HG03108 (cell line): ENCODE results near the gene ADAMTS17.
A peak's percentile ranks its signal among the peaks of the same experiment; 100 is the strongest.

Source experiments
- ATAC-seq: cut with Tn5 transposase; IDR thresholded peaks from one replicate; pipeline ENCODE4 v1.9.1; 2021; ENCODE audit warnings: moderate library complexity; ENCODE audit not compliant: unreplicated experiment

Gene ADAMTS17

DNA sequence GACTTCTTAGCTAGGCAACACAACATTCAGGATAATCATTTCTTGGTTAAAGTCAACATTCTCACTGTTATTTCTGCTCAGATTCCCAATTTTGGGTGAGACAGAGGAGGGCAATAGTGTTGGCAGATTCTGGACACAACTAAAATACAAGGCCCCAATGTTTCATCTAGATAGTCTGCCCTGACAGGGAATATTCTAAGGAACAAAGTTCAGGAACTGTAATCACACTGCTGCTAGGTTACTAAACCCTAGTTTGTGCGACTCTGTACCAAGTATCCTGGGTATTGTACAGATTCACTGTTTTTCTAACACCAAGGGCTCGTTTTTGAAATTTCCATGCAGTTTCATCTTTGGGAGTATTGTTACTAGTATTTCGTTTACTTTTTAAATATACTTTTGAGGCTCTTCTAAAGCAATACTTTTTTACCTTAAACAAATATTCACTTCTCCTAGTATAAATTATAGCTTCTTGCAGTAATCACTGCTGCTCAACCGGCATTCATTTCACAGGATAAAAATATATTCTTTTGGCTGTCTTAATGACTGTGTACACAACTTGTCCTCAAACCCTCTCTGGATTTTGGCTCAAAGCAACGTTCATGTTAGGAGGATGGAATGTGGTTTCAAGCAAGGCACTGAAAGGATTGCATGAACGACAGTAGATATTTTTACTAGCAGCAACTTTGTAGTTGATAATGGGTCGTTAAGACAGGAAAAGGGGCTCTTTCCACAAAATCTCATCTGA is 167.4 kb downstream of the ADAMTS17 start:
- no peak for ATAC-seq

DNA sequence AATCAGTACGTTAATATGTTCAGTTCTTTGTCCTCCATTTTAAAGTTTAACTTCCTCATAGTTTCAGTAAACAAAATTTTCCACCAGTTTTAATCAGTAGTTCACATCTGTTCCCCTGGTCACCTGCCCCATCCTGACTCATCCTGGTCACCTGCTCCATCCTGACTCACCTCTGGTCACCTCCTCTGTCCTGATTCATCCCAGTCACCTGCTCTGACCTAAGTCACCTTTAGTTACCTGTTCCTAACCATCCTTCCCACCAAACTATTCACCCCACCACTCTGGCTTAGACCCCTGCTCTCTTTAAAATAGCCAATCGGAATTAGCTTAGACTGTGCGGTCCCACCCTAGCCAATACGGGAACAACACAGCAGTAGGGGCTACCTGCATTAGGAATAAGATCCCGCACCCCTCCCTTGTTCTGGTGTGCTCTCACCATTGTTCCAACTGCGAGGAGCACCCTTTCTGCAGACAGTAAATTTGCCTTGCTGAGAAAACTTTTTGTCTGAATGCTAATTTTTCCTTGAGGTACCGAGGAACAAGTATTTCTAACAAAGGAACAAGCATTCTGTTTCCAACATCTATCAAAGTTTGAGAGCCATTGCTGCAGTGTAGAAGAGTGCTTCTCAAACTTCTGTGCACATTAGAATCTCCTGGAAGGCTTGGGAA is 169.3 kb downstream of the ADAMTS17 start:
- ATAC-seq = no peak

GRCh38 chr15:100171411-100171810 is 170.4 kb downstream of the ADAMTS17 start:
- ATAC-seq = no peak

DNA sequence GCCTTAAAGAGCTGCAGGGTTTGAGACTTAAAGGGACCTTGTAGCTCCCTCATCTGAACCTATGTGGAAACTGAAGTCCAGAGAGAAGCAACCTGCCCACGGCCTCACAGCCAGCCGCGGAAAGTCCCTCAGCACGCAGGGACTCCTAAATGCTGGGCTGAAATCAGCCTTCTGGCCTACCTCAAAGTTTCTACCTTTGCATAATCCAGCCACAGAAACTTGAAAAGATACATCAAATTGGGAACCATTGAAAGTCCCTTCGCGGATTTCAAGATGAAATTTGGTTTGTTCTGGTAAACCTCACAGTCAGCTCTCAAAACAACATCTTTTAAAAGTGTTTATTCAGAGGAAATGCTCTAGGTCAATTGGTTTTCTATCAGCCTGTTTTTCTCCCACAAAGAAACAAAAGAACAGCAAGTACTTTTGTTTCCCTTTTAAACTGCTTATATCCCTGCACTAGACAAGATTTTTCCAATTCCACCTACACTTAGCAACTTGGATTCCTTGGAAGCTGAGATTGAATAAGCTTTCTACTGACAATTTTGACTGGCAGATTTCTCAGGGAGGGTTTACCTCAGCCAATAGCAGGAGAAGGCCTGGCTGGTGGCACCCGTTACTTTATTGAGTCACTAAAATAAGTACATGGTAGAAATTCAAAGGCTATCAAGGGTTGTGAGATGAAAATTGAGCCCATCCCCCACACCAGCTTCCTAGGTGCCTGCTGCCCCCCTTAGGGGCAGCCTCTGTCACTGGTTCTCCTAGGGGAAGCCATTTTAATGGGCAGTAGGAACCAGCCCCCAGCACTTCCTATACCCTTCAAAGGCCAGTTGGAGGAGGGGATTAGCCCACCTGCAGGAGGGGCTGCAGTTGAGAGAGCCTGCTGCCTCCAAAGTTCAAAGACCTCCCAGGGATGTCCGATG is 171.2 kb downstream of the ADAMTS17 start:
- peak; percentile 92 for ATAC-seq

DNA sequence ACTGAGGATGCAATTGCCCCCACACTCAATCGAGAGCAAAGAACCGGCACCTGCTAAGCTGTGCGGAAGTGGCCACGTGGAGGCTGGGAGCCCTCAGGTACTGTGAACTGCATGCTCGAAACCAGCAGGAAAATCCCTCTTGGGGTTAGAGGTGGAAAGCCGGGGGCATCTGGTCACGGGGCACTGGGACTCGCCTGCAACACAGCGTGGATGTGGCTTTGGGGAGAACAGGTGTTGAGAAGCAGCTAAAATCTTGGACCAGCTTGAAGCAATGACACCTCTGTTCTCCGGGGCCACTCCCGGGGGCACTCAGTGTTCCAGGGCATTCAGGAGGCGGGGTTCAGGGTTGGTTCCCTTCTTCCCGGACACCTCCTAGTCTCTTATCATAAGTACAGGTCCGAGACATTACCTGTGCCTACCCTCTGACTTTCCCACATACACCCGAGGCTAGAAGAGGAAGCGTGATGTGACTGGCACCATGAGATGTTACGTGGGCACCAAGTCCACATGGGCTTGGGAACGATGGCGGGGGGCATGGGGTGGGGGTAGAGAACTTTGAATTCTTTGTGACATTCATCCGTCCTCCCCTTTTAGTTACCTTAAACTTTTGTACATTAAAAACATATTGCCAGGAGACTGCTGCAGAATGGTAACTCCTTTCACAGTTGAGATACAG is 172.0 kb downstream of the ADAMTS17 start:
- no peak for ATAC-seq

DNA sequence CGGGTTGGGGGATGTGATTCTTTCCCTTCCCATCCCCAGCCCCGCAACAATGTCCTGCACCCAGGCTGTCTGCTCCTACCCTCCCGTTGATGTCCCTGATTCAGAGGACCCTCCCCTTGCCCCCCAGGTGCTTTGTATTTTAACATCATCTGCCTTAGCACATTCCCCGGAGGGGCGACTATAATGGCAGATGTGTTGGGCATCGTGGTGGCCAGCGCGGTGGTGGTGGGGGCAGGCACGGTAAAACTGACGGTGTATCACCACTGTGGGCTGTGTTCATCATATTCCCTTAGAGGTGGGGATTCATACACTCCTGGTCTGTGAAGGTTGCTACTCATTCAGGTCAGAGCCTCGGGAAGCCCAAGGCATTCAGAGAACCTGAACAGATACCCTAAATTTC is 173.0 kb downstream of the ADAMTS17 start:
- ATAC-seq = no peak

DNA sequence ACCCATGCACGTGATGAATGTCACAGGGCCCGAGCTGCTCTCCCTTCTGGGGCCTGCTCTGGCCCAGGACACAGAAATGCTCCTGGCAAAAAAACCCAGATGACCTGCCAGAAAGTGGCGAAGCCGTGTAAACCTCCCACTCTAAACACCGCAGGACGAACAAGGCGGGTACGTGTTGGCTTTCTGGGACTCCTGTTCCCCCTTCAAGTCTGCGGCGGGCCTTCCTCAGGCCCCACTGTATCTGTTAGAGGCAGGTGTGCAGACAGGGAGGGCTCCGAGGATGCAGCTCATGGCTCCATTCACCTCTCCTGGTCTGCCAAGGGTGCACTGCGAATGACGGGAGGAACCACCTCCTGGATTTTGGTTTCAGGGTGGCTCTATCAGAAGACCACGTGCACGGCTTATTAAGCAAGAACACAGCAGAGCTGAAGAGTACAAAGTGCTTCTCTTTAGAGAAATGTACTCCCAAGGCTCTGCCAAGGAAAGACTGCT is 173.8 kb downstream of the ADAMTS17 start:
- no peak for ATAC-seq

DNA sequence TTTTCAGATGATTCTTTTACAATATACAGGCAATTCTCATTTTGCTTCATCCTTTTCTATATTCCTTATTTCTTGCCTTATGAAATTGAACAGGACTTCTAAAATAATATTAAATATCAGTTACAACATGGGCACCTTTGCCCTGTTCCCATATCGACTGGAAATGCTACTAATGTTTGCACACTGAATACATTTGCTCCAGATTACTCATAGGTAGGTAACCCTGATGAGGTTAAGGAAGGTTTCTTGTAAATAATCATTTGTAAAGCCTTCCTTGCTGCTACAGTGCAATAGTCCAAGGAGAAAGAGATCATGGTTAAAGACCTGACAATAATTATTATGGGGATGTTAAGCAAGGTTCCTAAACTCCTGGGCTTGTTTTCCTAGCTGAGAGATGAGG is 175.5 kb downstream of the ADAMTS17 start:
- ATAC-seq = no peak

GRCh38 chr15:100163961-100164360 is 177.8 kb downstream of the ADAMTS17 start:
- ATAC-seq = no peak

GRCh38 chr15:100160953-100161352 is 180.8 kb downstream of the ADAMTS17 start:
- no peak for ATAC-seq

- no peak for ATAC-seq
Measured at GRCh38 chr15:100159436-100159835, 182.3 kb downstream of the ADAMTS17 start.

DNA sequence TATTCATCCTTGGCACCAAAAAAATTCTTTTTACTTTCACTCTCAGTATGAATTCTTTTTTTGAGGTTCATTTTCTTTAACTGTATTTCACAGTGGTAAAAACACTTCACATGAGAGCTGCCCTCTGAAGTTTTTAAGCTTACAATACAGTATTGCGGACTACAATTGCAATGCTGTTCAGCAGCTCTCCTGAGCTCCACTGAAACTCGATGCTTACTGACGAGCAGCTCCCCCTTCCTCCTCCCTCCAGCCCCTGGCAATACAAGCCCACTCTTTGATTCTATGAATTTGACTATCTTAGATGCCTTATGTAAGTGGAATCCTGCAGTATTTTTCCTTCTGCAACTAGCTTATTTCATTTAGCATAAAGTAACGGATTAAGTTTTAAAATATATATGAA is 183.4 kb downstream of the ADAMTS17 start:
- ATAC-seq = no peak

DNA sequence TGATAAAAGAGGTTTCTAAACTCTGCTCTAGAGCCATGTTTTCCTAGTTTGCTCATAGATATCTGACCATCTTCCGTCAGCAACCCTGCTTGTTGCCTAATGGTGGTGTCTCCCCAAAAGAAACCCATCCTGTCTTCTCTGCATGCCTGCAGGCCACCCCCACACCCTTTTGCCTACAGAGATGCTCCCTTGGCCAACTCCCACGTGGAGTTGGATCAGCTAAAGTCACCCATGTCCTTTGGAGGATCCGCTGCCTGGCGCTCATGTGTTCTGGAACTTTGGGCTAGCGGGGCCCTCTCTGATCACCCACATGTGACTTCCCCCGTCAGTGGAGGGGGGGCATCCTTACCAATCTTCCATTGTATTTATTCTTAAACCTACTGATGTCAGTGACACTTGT is 185.6 kb downstream of the ADAMTS17 start:
- ATAC-seq = no peak

DNA sequence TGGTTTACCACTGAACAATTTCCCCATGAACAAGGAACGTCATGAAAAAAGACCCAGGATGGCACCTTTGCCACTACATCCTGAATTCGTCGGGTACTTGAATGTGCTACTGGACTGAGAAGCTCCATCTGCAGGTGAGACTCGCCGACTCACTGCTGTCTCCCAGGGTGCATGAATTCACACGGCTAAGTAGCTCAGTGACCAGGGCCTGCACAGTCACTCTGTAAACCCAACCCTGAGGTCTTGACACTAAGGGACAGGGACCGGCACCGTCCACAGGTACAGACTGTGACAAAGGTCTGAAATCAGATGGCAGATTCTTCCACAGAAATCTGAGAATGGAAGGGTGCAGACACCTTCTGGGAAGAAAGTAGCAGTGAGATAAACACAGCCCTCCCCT is 187.4 kb downstream of the ADAMTS17 start:
- ATAC-seq = no peak

DNA sequence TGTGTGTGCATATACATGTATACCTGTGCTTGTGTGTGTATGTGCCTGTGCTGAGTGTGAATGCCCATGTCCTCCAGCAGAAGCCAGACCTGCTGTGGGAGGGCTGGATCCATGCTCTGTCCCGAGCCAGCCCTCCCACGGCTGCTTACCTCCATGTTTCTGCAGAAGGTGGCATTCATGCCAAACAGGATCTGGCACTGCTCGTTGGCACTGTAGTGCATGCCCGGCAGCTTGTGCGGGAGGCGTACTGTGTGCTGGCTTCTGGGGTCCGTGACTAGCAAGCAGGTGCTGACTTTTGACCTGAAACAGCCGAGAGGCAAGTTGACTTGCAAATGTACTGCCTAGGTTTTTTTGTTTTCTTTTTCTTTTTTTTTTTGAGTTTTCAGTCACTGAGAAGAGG is 189.3 kb downstream of the ADAMTS17 start:
- no peak for ATAC-seq

DNA sequence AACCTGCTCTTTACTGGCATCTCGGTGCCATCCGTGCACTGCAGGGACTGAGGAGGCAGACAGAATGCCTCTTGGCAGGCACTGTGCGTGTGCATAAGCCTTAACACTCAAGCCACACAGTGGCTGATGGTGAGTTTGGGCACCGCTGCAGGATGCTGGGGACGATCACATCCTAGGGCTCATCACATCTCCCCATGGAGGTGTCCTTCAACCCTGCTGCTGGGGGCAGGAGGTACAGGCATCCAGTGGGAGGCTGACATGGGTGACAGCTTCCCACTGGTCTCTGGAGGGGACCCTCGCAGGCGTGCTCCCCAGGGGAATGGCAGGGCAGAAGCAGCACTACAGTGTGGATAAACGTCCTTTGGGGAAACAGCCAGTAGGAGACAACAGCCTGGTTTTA is 190.9 kb downstream of the ADAMTS17 start:
- no peak for ATAC-seq

DNA sequence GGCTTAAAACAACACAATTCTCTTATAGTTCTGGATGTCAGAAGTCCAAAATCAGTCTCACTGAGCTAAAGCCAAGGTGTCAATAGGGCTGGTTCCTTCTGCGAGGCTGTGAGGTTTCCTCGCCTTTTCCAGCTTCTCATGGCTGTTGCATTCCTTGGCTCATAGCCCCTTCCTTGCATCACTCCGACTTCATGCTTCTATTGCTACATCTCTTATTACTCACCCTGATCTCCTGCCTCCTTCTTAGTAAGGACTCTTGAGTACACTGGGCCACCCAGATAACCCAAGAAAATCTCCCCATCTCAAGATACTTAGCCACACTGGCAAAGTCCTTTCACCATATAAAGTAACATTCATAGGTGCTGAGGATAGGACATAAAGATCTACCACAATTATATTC is 193.9 kb downstream of the ADAMTS17 start:
- no peak for ATAC-seq

DNA sequence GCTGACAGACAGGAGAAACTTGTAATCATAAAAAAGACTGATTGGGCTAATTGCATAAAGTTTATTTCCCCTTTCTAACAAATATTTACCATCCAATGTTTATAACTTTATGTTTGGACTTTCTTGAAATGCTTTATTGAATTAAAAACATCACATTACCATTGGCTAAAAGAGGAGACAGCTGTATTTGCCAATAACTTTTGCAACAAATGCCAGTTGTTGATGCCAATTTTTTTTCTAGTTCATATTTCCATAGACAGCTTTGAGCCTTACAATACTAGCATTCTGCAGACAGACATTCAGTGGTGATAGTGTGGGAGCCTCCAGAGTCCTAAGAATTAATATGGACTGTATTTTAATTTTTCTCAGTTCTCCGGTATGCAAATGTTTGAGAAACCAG is 198.4 kb downstream of the ADAMTS17 start:
- no peak for ATAC-seq

DNA sequence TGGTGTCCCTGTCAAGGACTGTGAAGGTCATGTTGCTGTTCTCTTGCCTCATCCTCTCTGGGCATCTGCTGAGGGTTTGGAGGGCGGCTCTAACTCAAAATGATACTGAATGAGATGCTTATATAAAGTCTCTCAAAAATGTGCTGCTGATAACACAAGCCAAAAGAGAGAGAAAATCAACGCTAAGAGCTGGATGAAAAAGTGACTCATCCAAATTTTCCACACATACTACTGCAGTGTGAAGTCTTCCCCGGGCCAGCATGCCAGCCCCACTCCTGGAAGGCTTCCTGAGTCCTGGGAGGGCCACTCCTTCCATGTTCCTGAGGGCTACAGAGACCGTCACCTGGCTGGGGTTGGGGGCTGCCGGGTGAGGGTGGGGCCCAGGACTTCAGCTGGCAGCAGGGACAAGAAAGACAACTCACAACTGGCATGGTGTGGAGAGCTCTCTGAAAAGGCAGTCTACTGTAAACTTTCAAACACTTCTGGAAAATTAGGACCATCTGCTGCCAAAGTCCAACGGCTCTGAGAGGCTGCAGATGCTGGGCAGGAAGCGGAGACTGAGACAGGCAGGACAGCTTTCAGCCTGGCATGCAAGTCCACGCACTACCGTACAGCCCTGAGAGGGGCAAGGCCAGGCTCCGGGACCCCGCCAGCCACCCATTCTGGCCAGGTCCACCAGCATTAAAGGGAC is 200.3 kb downstream of the ADAMTS17 start:
- no peak for ATAC-seq
